ENCODE data around the gene KRT28. TPM values are rescaled to one million over a fixed set of nuclear protein-coding genes. Genes with fewer than 3 reads are reported as not detected.
A peak's percentile ranks its signal among the peaks of the same experiment; 100 is the strongest.

The KRT28 gene
- total and polyA plus RNA-seq, 4 experiments from 2014 or later: not detected

DNA sequence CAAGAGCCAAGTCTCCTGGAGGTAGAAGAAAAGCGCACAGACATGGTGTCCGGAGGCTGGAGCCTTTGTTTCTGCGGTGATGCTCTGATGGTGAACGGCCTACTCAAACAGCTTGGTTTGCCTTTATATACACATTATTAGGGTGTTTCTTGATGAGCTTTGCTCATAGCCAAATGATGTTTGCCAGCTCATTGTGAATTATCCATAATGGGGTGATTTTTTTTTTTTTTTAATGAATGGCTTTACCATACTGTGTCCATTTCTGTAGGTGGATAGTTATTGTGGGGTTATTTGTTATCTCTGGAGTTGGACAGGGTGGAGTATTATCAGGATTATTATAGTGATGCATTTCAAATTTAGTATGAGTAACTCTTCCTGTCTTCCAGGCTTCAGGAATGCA, 17.3 kb downstream of the KRT28 start, which contains the start of gene KRT27:
Gene KRT27, minus strand, starts transcription at position 101 of the 400 bp plus-strand sequence. Its CDS starts 57 bp downstream, at position 44.
- ChIA-PET CTCF (ENCODE audit: partially characterized antibody) (no interaction called here), POLR2A (ENCODE audit: partially characterized antibody) (no interaction called here)
- DNase-seq: no peak
- Mint-ChIP-seq H3K4me1 (peaks cover 0 to 7% (median under 1%) of the 10 kb centered on the region in 4 donors), H3K27ac (no peak within 1 kb of the TSS), H3K36me3 (no peaks in the 10 kb centered on the region), H3K4me3 (no peak within 1 kb of the TSS), H3K9me3 (no peaks in the 10 kb centered on the region), H3K27me3 (peaks cover 29 to 46% of the 10 kb centered on the region in 2 donors)
- H3K4me1 ChIP-seq (ENCODE audit: insufficient read depth, low read length): no peaks in the 10 kb centered on the region
- no peak within 1 kb of the TSS for H3K4me3 ChIP-seq (ENCODE audit: low read length in 2 of 2)
- no peaks in the 10 kb centered on the region for H3K36me3 ChIP-seq (ENCODE audit: insufficient read depth, low read length)
- intact Hi-C loops (cut with micrococcal nuclease): no loop called here
- peaks cover 14% of the 10 kb centered on the region for H3K27me3 ChIP-seq (ENCODE audit: insufficient read depth, low read length)
- no peak within 1 kb of the TSS for H3K27ac ChIP-seq (ENCODE audit: low read depth, low read length)
- H3K9me3 ChIP-seq (ENCODE audit: control insufficient read depth in 1 of 2, low read length in 2 of 2): no peaks in the 10 kb centered on the region

DNA sequence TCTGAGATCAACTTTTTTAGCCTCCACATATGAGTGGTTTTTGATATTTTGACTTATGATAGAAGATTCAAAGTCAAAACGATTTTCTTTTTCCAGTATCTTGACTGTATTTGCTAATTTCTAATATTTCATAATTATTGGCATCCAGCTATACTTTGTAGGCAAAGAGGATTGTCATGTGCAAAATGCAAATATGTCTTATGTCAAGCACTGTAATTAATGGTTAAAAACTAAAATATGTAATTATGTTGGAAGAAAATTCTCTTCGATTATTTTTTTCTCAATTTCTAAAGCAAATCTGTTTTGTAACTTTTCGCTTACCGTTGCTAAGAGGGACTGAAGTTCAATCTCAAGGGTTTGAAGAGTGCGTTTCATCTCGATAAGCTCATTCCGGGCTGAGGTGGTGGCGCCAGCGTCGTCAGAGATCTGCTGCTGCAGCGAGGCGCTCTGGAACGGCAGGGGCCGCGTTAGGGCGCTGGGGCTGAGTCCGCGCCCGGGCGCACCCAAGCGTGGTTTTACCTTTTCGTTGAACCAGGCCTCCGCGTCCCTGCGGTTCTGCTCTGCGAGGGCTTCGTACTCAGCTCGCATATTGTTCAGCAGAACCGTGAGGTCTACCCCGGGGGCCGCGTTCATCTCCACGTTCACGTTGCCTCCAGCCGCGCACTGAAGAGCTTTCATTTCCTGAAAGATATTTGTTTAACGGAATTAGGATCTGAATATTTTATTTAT, 20.4 kb downstream of the KRT28 start:
- peaks cover 0 to 7% (median under 1%) of the 10 kb centered on the region in 4 donors for H3K4me1 Mint-ChIP-seq
- peak overlapping the region in 7 of 8 donors; percentile 27 to 66 (median 44) for H3K4me3 Mint-ChIP-seq
- Histone ChIP-seq H3K27me3 (ENCODE audit: insufficient read depth, low read length) (peaks cover 30% of the 10 kb centered on the region), H3K36me3 (ENCODE audit: insufficient read depth, low read length) (no peaks in the 10 kb centered on the region), H3K27ac (ENCODE audit: low read depth, low read length) (no peak overlapping the region), H3K9me3 (ENCODE audit: control insufficient read depth in 1 of 2, low read length in 2 of 2) (no peaks in the 10 kb centered on the region), H3K4me3 (ENCODE audit: low read length in 2 of 2) (peak overlapping the region in 1 of 2 donors; percentile 11), H3K4me1 (ENCODE audit: insufficient read depth, low read length) (no peaks in the 10 kb centered on the region)
- no peak overlapping the region for H3K27ac Mint-ChIP-seq
- ChIA-PET POLR2A (ENCODE audit: partially characterized antibody) (interaction anchor here (1.5 kb wide), 1 partner anchor 38 kb away, joined by 3 read pairs; no protein-coding TSS in a partner anchor), CTCF (ENCODE audit: partially characterized antibody) (no interaction called here)
- no peaks in the 10 kb centered on the region for H3K36me3 Mint-ChIP-seq
- H3K9me3 Mint-ChIP-seq: no peaks in the 10 kb centered on the region
- peaks cover 48 to 64% of the 10 kb centered on the region in 2 donors for H3K27me3 Mint-ChIP-seq
- intact Hi-C loops (cut with micrococcal nuclease): no loop called here
- DNase-seq: peak in 1 of 5 donors; percentile 7

DNA sequence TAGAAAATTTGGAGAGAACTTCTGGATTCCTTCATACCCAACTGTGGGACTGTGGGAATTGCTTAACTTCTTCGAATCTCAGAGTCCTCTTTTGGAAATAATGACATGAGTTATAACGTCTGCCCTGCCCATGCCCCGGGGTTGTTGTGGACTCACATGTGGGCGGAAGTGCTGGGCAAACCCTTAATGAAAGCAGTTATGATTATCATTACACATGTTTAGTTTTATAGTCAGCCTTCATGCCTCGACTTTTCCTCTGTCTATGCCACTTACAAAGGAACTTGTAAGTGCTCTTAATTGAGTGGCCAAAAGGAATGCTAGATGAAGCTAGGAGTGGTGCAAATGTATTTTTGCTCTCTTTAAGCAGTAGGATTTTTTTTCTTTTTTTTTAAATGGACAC, 21.3 kb downstream of the KRT28 start:
- Mint-ChIP-seq H3K36me3 (no peaks in the 10 kb centered on the region), H3K27ac (no peak overlapping the region), H3K4me1 (peaks cover 0 to 7% (median under 1%) of the 10 kb centered on the region in 4 donors), H3K4me3 (no peak overlapping the region), H3K27me3 (peaks cover 51 to 62% of the 10 kb centered on the region in 2 donors), H3K9me3 (no peaks in the 10 kb centered on the region)
- H3K27me3 ChIP-seq (ENCODE audit: insufficient read depth, low read length): peaks cover 35% of the 10 kb centered on the region
- ChIA-PET CTCF (ENCODE audit: partially characterized antibody) (no interaction called here), POLR2A (ENCODE audit: partially characterized antibody) (interaction anchor here (1.5 kb wide), 1 partner anchor 39 kb away, joined by 3 read pairs; no protein-coding TSS in a partner anchor)
- intact Hi-C loops (cut with micrococcal nuclease): no loop called here
- H3K4me1 ChIP-seq (ENCODE audit: insufficient read depth, low read length): no peaks in the 10 kb centered on the region
- H3K36me3 ChIP-seq (ENCODE audit: insufficient read depth, low read length): no peaks in the 10 kb centered on the region
- no peak for DNase-seq
- no peaks in the 10 kb centered on the region for H3K9me3 ChIP-seq (ENCODE audit: control insufficient read depth in 1 of 2, low read length in 2 of 2)
- H3K4me3 ChIP-seq (ENCODE audit: low read length in 2 of 2): no peak overlapping the region
- H3K27ac ChIP-seq (ENCODE audit: low read depth, low read length): no peak overlapping the region

DNA sequence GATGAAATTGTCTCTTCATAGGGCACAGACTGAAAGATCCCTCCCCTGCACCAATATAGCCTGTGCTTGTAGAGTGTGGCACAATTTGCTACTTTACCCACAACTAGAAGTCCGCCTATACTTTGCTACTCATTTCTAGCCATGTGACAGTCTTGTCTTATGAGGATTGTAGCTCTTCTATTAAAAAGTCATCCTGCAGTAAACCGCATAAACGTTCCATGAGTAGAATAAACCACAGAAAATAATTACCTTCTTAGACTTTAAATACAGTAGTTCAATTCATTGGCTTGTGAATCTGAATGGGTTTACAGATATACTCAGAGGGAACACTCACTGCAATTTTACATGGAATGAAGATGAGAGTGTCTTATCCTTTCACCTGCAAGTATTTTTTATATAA, 21.8 kb downstream of the KRT28 start:
- H3K4me1 Mint-ChIP-seq: peaks cover 0 to 7% (median under 1%) of the 10 kb centered on the region in 4 donors
- H3K27me3 Mint-ChIP-seq: peaks cover 49 to 59% of the 10 kb centered on the region in 2 donors
- H3K27ac Mint-ChIP-seq: no peak overlapping the region
- Histone ChIP-seq H3K9me3 (ENCODE audit: control insufficient read depth in 1 of 2, low read length in 2 of 2) (no peaks in the 10 kb centered on the region), H3K27me3 (ENCODE audit: insufficient read depth, low read length) (peaks cover 35% of the 10 kb centered on the region), H3K4me3 (ENCODE audit: low read length in 2 of 2) (no peak overlapping the region), H3K36me3 (ENCODE audit: insufficient read depth, low read length) (no peaks in the 10 kb centered on the region), H3K27ac (ENCODE audit: low read depth, low read length) (no peak overlapping the region), H3K4me1 (ENCODE audit: insufficient read depth, low read length) (no peaks in the 10 kb centered on the region)
- H3K36me3 Mint-ChIP-seq: no peaks in the 10 kb centered on the region
- intact Hi-C loops (cut with micrococcal nuclease): no loop called here
- POLR2A ChIA-PET (ENCODE audit: partially characterized antibody): no interaction called here
- no peak for DNase-seq
- CTCF ChIA-PET (ENCODE audit: partially characterized antibody): no interaction called here
- no peak overlapping the region for H3K4me3 Mint-ChIP-seq
- H3K9me3 Mint-ChIP-seq: no peaks in the 10 kb centered on the region

DNA sequence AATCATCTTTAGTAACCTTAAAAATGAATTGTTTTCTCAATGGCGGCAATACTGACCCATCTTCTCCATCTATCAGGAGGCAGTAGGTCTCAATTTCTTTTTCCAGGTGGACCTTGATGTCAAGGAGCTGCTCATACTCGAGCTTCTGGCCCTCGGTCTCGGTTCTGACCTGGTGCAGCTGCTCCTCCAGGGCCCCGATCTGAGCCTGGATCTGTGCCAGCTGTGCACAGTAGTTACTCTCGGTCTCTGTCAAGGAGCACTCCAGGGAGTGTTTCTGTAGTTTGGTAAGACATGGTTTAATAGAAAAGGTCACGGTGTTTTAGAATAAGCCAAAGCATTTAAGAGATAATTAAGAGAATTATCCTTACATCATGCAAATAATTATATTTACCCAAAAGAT, 22.3 kb downstream of the KRT28 start:
- Mint-ChIP-seq H3K4me3 (no peak overlapping the region), H3K9me3 (no peaks in the 10 kb centered on the region), H3K36me3 (no peaks in the 10 kb centered on the region), H3K4me1 (peaks cover 0 to 7% (median under 1%) of the 10 kb centered on the region in 4 donors), H3K27ac (no peak overlapping the region), H3K27me3 (peaks cover 50 to 63% of the 10 kb centered on the region in 2 donors)
- Histone ChIP-seq H3K36me3 (ENCODE audit: insufficient read depth, low read length) (no peaks in the 10 kb centered on the region), H3K27me3 (ENCODE audit: insufficient read depth, low read length) (peaks cover 35% of the 10 kb centered on the region), H3K4me1 (ENCODE audit: insufficient read depth, low read length) (no peaks in the 10 kb centered on the region), H3K4me3 (ENCODE audit: low read length in 2 of 2) (no peak overlapping the region), H3K9me3 (ENCODE audit: control insufficient read depth in 1 of 2, low read length in 2 of 2) (no peaks in the 10 kb centered on the region), H3K27ac (ENCODE audit: low read depth, low read length) (no peak overlapping the region)
- no peak for DNase-seq
- ChIA-PET CTCF (ENCODE audit: partially characterized antibody) (no interaction called here), POLR2A (ENCODE audit: partially characterized antibody) (no interaction called here)
- intact Hi-C loops (cut with micrococcal nuclease): no loop called here

DNA sequence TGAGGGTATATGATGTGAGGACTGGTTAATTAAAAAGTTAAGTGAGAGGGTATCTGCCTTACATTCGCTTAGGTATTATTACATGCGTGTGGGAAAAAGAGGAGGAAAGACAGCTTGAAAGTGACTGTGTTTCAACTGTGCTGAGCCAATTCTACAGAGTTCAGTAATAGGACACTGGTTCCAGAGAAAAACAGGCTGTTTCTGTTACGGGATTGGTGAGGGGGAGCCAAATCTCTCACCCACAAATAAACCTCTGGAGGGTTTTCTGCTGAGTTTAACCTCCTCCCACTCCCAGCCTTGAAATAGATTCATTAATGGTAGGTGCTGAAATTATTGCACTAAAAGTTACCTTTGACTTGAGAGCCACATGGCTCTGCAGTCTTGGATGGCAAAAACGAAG, 23.8 kb downstream of the KRT28 start:
- peaks cover 35% of the 10 kb centered on the region for H3K27me3 ChIP-seq (ENCODE audit: insufficient read depth, low read length)
- ChIA-PET CTCF (ENCODE audit: partially characterized antibody) (no interaction called here), POLR2A (ENCODE audit: partially characterized antibody) (no interaction called here)
- H3K36me3 ChIP-seq (ENCODE audit: insufficient read depth, low read length): no peaks in the 10 kb centered on the region
- no peaks in the 10 kb centered on the region for H3K9me3 Mint-ChIP-seq
- no peak overlapping the region for H3K4me3 Mint-ChIP-seq
- DNase-seq: no peak
- peaks cover 0 to 7% (median under 1%) of the 10 kb centered on the region in 4 donors for H3K4me1 Mint-ChIP-seq
- H3K36me3 Mint-ChIP-seq: no peaks in the 10 kb centered on the region
- intact Hi-C loops (cut with micrococcal nuclease): no loop called here
- H3K27ac Mint-ChIP-seq: no peak overlapping the region
- H3K27ac ChIP-seq (ENCODE audit: low read depth, low read length): no peak overlapping the region
- H3K27me3 Mint-ChIP-seq: peaks cover 53 to 65% of the 10 kb centered on the region in 2 donors
- H3K4me3 ChIP-seq (ENCODE audit: low read length in 2 of 2): no peak overlapping the region
- no peaks in the 10 kb centered on the region for H3K9me3 ChIP-seq (ENCODE audit: control insufficient read depth in 1 of 2, low read length in 2 of 2)
- no peaks in the 10 kb centered on the region for H3K4me1 ChIP-seq (ENCODE audit: insufficient read depth, low read length)

DNA sequence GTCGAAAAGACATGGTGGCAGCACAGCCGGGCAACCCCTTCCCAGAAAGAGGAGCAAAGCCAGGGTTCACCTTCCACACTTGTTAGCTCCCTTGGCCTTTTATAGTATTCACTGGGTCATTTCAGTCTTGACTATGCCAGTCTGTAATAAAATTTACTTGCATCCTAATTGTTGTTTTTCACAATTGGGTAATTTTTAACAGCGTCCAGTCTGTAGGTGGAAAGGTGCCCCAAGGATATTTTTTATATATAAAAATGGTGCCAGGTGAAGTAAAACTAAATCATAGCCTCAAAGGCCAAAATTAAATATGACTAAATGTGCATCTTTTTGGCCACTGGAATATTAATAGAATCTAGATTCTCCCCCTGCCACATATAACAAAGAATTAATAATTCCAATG, 27.7 kb downstream of the KRT28 start, which contains the start of gene KRT26:
Gene KRT26, minus strand, starts transcription at position 101 of the 400 bp plus-strand sequence. Its CDS starts 88 bp downstream, at position 13.
- Mint-ChIP-seq H3K36me3 (no peaks in the 10 kb centered on the region), H3K9me3 (no peaks in the 10 kb centered on the region), H3K27ac (no peak within 1 kb of the TSS), H3K27me3 (peaks cover 34 to 43% of the 10 kb centered on the region in 2 donors), H3K4me3 (no peak within 1 kb of the TSS), H3K4me1 (no peaks in the 10 kb centered on the region)
- ChIA-PET CTCF (ENCODE audit: partially characterized antibody) (no interaction called here), POLR2A (ENCODE audit: partially characterized antibody) (no interaction called here)
- Histone ChIP-seq H3K4me1 (ENCODE audit: insufficient read depth, low read length) (no peaks in the 10 kb centered on the region), H3K27ac (ENCODE audit: low read depth, low read length) (no peak within 1 kb of the TSS), H3K27me3 (ENCODE audit: insufficient read depth, low read length) (peaks cover 20% of the 10 kb centered on the region), H3K4me3 (ENCODE audit: low read length in 2 of 2) (no peak within 1 kb of the TSS), H3K36me3 (ENCODE audit: insufficient read depth, low read length) (no peaks in the 10 kb centered on the region), H3K9me3 (ENCODE audit: control insufficient read depth in 1 of 2, low read length in 2 of 2) (no peaks in the 10 kb centered on the region)
- intact Hi-C loops (cut with micrococcal nuclease): no loop called here
- DNase-seq: no peak
